ENCODE results near the gene NKAIN2.
"Not testable (repeated sequence)": the region's sequence is repeated elsewhere in the genome, so short reads cannot be mapped to it uniquely, and the experiment has no call there.

The NKAIN2 gene

DNA sequence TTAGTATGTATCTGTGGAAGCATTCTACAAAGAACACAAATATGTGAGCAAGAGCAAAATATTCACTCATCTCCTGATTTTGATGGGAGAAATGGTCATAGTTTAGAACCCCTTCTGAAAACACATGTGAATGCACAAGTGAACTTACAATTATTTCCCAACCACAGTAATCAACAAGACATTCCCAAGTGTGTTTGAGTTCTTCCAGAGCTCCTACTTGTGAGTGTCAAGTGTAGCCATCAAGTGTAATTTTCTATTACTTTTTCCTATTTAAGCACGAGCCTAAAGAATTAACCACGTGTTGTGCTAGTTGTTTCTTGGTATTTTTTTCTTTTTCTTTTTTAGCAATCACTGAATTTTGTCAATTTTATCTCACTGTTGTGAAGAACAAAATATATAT is 402.3 kb downstream of the NKAIN2 start:
- DNase-seq (ENCODE audit: low spot score), result no peak

- no peak for DNase-seq (ENCODE audit: low spot score)
Measured at GRCh38 chr6:124223611-124224345, 420.1 kb downstream of the NKAIN2 start.

DNA sequence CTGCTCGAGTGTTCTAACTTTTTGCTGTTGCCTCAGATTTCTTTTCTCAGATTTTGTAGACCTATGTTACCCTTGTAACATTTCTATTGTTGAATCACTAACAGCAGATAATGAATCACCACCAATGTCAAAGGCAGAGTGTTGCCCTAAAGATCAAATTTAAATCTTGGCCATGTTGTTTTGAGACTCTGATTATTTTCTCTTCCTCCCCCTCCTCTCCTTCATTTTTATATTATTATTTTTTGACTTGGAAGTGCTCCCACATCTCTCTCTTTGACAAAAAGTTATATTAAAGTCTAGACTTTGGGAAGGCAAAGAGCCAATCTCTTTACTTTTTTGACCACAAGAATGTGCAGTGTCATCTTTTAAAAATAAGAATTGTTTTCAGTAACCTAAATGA is 422.7 kb downstream of the NKAIN2 start:
- DNase-seq (ENCODE audit: low spot score), result no peak

- DNase-seq (ENCODE audit: low spot score), result no peak
Measured at GRCh38 chr6:124233221-124233620, 429.6 kb downstream of the NKAIN2 start.

DNA sequence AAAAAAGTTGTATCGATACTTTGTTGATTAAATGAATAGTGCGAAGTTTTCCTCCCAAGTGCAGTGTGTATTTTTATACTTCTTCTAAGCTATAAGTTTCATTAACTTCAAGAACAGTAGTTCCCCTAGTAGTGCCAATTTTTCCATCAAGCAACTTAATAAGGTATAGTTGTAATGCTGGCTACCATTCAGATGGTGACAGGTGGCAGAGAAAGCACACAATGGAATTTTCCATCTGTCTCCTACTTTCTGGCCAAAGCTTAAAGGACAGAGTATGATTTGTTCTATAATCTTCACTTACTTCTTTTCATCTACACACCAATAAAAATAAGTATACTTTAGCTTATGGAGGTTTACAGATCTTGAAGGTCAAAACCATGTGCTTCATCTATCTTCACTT is 431.1 kb downstream of the NKAIN2 start:
- DNase-seq (ENCODE audit: low spot score), result no peak

- no peak for DNase-seq (ENCODE audit: low spot score)
Measured at GRCh38 chr6:124237911-124238310, 434.2 kb downstream of the NKAIN2 start.

GRCh38 chr6:124238408-124238807 is 434.7 kb downstream of the NKAIN2 start:
- not testable (repeated sequence) for DNase-seq (ENCODE audit: low spot score)

GRCh38 chr6:124254941-124255685 is 451.4 kb downstream of the NKAIN2 start:
- no peak for DNase-seq (ENCODE audit: low spot score)

- DNase-seq (ENCODE audit: low spot score), result no peak
Measured at GRCh38 chr6:124260337-124260736, 456.7 kb downstream of the NKAIN2 start.

DNA sequence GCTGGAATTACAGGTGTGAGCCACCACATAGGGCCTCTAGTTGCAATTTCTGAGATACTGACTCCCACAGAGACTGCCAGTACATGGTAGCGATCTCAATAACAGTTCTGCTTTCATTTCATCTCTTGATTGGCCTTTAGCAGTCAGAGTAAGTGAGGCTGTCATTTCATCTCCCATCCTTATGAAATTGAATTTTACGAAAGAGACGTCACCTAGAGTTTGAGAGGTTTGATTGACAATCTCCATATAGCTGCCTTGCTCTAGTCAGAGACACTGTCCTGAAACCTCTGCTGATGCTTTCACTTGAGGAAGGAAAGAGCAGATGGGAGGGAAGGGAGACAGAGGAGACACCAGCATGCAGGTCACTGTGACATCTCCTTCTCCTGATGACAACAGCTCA is 466.1 kb downstream of the NKAIN2 start:
- DNase-seq (ENCODE audit: low spot score), result no peak

DNA sequence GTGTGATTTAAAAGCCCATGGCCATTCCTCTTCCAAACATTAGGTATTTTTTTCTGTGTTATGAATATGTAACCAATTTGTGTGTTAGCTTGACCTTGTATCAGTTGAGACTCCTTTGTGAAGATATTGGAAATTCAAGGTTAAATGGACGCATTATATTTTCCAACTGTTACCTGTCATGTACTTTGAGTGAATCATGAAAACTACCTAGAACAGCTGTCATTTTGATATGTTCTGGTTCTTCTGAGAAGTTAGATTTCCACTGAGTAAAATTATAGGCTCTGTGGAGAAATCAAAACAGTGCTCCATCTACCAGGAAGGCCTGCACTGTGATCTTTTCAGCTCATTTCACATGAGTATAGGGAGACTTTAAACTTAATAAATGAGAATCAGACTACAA is 470.0 kb downstream of the NKAIN2 start:
- no peak for DNase-seq (ENCODE audit: low spot score)

GRCh38 chr6:124282541-124282940 is 478.9 kb downstream of the NKAIN2 start:
- DNase-seq (ENCODE audit: low spot score), result no peak

- DNase-seq (ENCODE audit: low spot score), result no peak
Measured at GRCh38 chr6:124283486-124283885, 479.8 kb downstream of the NKAIN2 start.

DNA sequence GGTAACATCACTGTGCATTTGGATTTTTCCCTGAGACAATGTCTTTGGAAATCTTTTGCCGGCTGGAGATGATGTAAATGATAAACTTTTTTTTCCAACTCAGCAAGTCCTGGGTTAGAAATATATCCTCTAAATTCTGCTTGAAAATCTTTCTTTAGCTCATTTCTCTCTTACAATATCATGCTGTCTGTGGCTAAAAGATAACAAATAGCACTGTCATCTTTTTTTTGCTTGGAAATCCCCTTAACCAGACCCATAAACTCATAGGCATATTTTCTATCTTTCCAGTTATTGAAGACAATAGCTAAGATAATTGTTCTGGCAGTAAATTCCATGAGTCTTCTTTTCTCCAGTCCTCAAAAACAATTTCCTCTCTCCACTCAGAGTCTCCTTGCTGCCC is 481.5 kb downstream of the NKAIN2 start:
- DNase-seq (ENCODE audit: low spot score), result no peak

GRCh38 chr6:124294574-124295200 is 491.0 kb downstream of the NKAIN2 start:
- DNase-seq (ENCODE audit: low spot score), result no peak

GRCh38 chr6:124297507-124297906 is 493.8 kb downstream of the NKAIN2 start:
- no peak for DNase-seq (ENCODE audit: low spot score)

DNA sequence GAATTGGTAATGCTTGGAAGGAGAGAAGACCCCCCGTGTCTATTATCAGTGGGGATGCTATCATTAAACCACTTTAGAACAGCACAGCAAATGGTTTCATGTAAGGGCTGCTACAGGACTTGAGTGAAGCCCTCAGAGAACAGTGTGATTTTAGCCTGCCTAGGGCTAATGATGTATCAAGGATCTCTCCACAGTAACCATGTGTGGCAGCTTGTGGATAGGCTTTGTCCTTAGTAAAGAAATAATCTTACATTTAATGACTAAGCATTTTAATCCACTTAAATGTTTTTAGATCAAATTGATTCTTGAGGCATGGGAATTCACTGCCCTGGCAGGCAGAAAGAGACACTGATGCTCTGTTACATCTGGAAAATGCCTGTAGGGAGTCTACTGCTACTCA is 495.1 kb downstream of the NKAIN2 start:
- no peak for DNase-seq (ENCODE audit: low spot score)

- not testable (repeated sequence) for DNase-seq (ENCODE audit: low spot score)
Measured at GRCh38 chr6:124300907-124301306, 497.2 kb downstream of the NKAIN2 start.

- DNase-seq (ENCODE audit: low spot score), result no peak
Measured at GRCh38 chr6:124303971-124304370, 500.3 kb downstream of the NKAIN2 start.

DNA sequence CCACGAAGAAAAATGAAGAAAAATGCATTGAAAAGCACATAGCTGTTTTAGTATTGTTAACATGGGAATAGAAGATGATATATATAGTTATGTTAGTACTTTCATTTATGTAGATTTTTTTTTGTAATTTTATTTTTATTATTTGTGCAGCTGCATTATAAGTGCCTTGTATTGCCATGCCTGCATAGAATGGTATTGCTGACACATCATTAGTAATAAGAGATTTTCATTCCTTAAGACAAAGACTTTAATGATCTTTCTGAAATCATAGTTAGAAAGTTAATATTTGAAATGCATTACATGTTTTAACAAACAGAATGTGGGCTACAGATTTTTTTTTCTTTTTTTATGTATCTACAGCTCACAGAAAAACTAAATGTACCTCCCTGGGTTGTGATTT is 506.5 kb downstream of the NKAIN2 start:
- no peak for DNase-seq (ENCODE audit: low spot score)

DNA sequence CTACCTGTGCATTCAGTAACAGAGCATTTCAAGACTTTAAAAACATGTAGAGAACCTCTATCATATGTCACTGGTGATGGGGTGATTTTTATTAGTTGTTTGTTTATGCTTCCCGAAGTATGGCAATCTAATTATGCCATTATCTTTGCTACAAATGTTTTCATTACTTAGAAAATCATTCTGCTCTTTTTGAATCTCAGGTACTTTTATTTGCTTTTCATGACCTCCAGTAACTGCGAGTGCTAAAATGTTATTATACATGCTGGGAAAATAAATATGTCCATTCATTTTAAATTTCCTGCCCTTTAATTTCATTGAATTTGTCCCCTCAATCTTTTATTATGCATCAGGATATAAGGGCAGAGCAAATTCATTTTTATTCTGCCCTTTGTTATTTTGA is 515.7 kb downstream of the NKAIN2 start:
- no peak for DNase-seq (ENCODE audit: low spot score)

DNA sequence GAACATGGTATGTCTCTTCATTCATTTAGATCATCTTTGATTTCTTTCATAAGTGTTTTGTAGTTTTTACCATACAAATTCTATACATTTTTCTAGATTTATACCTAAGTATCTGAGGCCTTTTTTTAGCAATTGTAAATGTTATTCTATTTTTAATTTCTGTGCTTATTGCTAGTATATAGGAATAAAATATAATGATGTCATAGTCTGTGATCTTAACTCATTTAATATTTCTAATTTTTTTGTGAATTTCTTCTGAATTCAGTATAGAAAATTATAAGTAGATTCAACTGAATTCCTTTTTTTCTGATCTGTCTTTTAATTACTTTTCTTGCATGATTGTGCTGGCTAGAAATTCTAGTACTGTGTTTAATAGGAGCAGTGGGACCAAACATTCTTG is 520.6 kb downstream of the NKAIN2 start:
- no peak for DNase-seq (ENCODE audit: low spot score)

GRCh38 chr6:124330197-124330596 is 526.5 kb downstream of the NKAIN2 start:
- DNase-seq (ENCODE audit: low spot score), result no peak

Measured in COLO829 (cell line).